GM19193 (cell line): ENCODE measurements around the gene NHERF2.

Experiments
- POLR2A ChIP-seq: IDR thresholded peaks from 4 replicates; pipeline ENCODE4 v1.6.1; 2011; ENCODE audit not compliant: insufficient read depth, insufficient read length; ENCODE audit errors: extremely low read depth

Gene NHERF2

GRCh38 chr16:1998852-1999801 is 27.6 kb upstream of the NHERF2 start:
- TF ChIP-seq POLR2A = no peak

DNA sequence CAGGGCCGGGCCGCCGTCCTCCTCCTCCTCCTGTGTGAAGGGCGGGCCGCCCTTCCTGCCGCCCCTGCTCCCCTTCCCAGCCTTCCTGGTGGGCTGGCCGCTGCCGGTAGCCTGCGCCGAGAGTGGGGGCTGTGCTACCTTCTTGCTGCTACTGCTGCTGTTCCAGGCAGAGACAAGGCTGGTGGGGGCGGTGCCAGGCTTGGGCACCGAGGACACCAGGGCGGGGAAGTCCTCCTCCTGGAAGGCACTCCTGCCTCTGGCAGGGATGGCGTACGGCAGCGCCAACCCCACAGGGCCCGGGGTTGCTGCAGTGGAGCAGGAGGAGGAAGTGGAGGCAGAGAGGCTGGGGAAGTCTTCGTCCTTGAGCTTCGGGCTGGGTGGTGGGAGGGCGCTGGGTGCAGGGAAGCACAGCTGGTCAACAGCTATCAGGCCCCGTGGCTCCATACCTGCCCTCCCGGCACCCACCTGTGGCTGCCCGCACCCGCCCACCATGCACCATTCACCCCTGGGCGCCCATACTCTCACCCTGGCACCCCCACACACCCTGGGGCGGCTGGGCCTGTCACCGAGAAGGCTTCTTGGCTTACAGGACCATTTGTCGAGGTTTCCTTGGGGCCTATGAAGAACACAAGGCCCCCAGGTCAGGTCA is 26.7 kb upstream of the NHERF2 start:
- no peak for TF ChIP-seq POLR2A

DNA sequence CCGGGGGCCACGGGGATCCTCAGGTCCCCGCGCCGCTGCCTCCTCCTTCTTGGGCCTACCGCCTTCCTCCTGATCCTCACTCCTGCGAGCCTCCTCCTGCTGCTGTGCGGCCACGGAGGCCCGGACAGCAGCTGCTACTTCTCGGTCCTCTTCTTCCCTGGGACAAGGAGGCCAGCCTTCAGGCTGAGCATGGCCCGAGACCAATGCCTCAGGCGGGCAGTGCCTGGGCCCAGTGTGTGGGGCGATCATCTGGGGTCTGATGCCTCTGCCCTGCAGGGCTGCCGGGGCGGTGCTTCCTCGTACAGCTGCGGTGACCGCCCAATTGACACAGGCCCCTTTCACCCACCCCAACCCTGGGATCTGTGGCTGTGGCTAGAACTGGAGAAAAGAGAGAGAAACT is 25.7 kb upstream of the NHERF2 start:
- TF ChIP-seq POLR2A = no peak

DNA sequence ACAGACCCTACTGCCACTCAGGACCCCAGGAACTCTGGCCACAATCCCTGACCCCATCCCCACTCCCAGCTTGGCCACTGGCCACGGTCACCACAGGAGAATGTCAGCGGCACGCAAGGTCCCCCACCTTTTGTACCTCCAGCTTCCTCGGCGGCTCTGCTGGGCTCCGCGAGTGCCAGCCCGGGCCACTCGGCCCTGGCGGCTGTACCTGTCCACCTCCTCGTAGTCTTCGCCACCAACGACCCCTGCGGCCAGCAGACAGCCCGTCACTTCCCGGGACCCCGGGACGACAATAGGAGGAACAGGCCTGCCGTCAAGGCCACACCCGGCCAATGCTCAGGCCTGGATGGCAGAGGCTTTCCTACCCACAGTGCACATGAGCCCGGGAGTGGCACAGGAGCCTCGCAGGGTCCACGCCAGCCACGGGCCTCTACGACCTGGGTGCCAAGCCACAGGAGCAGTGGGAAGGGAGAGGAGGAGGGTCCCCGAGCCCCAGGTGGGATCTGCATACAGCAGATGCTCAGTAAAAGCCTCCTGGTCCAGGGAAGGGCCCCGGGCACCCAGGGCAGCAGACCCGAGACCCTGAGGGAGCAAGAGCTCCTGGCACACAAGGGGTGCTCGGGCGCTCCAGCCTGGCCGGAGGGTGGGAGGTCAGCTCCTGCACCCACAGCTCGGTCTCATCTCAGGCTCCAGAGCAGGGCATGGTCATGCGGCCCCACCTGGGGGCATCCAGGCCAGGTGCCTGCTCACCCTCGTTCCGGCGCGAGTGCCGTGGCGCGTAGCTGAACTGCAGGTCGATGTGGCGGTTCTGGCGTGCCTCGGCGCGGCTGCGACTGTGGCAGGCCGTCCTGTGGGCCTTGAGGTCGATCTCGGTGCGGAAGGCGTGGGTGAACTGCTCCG is 25.0 kb upstream of the NHERF2 start:
- TF ChIP-seq POLR2A = no peak

- TF ChIP-seq POLR2A = no peak
These were observed 24.1 kb upstream of the NHERF2 start for GRCh38 chr16:2002406-2003230.

DNA sequence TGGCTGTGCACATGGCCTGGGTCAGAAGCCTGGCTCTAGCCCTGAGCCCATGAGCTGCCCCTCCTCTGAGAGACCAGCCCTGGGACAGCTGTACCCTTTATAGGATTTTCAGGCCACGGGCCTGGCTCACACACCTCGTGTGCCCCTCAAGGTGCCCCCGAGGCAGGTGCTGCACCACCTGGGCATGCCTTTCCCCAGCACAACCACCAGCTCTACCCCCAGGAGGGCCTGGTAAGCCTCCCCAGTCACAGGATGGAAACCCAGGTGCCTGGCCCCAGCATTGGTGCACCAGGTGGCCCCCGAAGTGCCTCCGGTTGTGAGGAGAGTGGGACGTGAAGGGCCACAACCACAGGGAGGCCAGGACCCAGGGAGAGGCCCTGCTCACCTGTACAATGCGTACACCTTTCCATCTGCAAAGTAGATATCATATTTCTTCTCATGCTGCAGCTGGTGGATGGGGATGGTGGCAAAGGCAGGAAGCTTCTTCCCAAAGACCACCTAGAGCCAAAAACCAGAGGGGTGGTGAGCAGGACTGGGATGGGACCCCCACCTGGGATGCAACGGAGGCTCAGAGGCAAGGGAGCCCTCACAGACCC is 23.4 kb upstream of the NHERF2 start:
- TF ChIP-seq POLR2A = no peak

- TF ChIP-seq POLR2A = no peak
These were observed 22.7 kb upstream of the NHERF2 start for GRCh38 chr16:2003827-2004641.

DNA sequence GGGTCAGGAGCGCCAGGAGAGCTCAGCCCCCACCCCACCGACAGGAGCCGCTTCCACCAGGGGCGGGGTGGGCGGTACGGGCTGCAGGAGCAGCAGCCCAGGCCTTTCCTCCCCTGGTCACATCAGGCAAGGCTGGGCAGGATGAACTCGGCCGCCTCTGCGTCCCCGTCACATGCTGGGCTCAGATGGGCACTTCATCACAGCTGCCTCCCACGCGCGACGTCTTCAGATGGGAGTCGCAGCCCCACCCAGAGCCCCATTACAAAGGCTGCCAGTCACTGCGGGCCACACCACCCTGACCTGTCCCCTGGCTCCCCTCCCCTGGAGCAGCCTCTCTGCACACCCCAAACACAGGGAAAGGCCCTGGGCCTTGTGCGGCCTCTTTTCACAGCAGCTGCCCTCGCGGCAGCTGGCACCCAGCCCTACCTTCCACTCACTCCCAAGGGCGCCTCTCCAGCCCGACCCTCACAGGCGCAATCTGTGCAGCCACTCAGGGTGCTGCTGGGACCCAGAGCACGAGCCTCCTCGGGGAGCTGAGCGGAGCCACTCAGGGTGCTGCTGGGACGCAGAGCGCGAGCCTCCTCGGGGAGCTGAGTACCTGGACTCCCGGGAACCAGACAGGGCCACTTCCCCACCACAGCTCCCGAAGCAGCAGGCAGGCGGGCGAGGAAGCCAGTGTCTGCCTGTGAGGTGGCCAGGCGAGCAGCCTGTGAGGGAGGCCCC is 21.7 kb upstream of the NHERF2 start:
- no peak for TF ChIP-seq POLR2A

DNA sequence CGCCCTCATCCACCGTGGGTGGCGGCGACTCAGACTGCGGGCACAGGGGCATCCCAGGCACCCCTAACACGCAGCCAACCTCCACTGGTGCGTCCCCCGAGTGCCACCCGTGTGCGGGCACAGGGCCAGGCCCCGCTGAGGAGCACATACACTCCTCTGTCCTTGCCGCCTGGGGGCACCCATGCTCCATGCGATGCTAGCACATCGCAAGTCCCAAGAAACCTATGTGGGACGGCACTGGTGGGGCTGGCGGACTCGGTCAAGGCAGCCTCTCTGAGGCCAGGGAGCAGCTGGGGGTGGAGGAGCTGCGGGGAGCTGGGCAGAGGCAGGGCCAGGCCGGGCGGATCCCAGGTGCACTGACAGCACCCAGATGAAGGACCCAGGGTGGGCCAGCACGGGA is 21.1 kb upstream of the NHERF2 start:
- TF ChIP-seq POLR2A = no peak

DNA sequence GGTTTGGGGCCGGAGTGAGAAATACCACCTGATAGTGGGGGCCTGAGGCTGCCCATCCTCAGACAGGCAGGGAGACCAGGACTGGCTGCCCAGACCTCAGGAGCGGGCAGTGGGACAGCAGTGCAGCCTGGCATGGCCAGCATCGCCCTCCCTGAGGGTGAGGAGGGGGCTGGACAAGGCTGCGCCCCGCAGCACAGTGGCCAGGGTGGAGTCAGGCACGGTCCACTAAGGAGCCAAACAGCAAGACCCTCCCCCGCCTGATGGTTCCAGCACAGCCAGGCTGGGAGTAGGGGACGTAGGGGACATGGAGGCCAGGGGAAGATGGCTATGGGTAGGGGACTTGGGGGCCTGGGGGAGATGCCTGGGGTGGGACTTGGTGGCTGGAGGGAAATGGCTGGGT is 20.4 kb upstream of the NHERF2 start:
- TF ChIP-seq POLR2A = no peak

GRCh38 chr16:2007081-2007836 is 19.4 kb upstream of the NHERF2 start:
- no peak for TF ChIP-seq POLR2A
